Endothelial cell of umbilical vein (primary cell): ENCODE data around the gene LGALS7B. TPM values are rescaled to one million over a fixed set of nuclear protein-coding genes. Genes with fewer than 3 reads are reported as not detected.

Experiments
- BruUV-seq: library from RNA; stranded (reverse); fragments of 400-500 nt; replicated peaks from 2 replicates; lab custom pipeline; 2021; lab: Mats Ljungman, UMichigan
- CTCF ChIA-PET: fragments of 300-600, 350-600 bp; sonication (Branson Sonifier 250); formaldehyde crosslinking; loops from one replicate; lab custom pipeline; 2021; ENCODE audit warnings: antibody characterized with exemption, inconsistent platforms; lab: Charles Lee
- POLR2A ChIA-PET: fragments of 300-600, 350-600 bp; sonication (Branson Sonifier 250); formaldehyde crosslinking; loops from one replicate; lab custom pipeline; 2021; ENCODE audit warnings: antibody characterized with exemption, inconsistent platforms; lab: Charles Lee
- DNase-seq: peaks from one replicate; pipeline ENCODE4 v3.0.0-alpha.2; 2011; ENCODE audit warnings: low read depth, low spot score
- FAIRE-seq: peaks from 2 replicates; lab custom pipeline; 2011; peaks lifted over from hg19 to GRCh38; lab: Jason Lieb, UNC
- H2AFZ ChIP-seq: 2 replicates; pipeline ENCODE4 v1.6.0; 2012; ENCODE audit warnings: low read depth, low read length, control low read depth, inconsistent platforms
- H3K27ac ChIP-seq: 2 replicates; pipeline ENCODE4 v1.5.1; 2011; ENCODE audit warnings: low read depth, mild to moderate bottlenecking, control low read depth, low read length, moderate library complexity; ENCODE audit not compliant: insufficient read depth
- H3K27me3 ChIP-seq, 2 experiments: 2 replicates each; pipeline versions ENCODE4 v1.6.0 to v1.6.1; 2011; ENCODE audit warnings: low read length in 2 of 2, mixed read lengths in 1 of 2; ENCODE audit not compliant: control insufficient read depth in 2 of 2, insufficient read depth in 2 of 2
- H3K36me3 ChIP-seq, 2 experiments: 2 replicates in 1 of 2; 3 replicates in 1 of 2; pipeline ENCODE4 v1.5.1; 2011; ENCODE audit warnings: low read length in 2 of 2, mild to moderate bottlenecking in 1 of 2, moderate library complexity in 1 of 2; ENCODE audit not compliant: control insufficient read depth in 2 of 2, insufficient read depth in 2 of 2; ENCODE audit errors: extremely low read depth in 1 of 2
- H3K4me1 ChIP-seq: 3 replicates; pipeline ENCODE4 v1.5.1; 2011; ENCODE audit warnings: mild to moderate bottlenecking, low read length; ENCODE audit not compliant: control insufficient read depth, insufficient read depth; ENCODE audit errors: extremely low read depth
- H3K4me2 ChIP-seq: 2 replicates; pipeline ENCODE4 v1.6.1; 2011; ENCODE audit warnings: low read length, control low read depth, mixed read lengths; ENCODE audit not compliant: insufficient read depth
- H3K4me3 ChIP-seq, 3 experiments: fragments of 200-600 bp in 1 of 3; sonication (generic), shearing (Covaris generic) in 1 of 3; replicated peaks in 1 of 3; 2 replicates each; pipeline ENCODE4 v1.5.1; 2011 to 2016; ENCODE audit warnings: control low read depth in 3 of 3, low read length in 3 of 3, mild to moderate bottlenecking in 2 of 3, inconsistent platforms in 1 of 3, low read depth in 1 of 3, moderate library complexity in 1 of 3; ENCODE audit not compliant: insufficient read depth in 1 of 3
- H3K79me2 ChIP-seq: 2 replicates; pipeline ENCODE4 v1.6.0; 2012; ENCODE audit warnings: low read length, inconsistent platforms; ENCODE audit not compliant: control insufficient read depth, insufficient read depth
- H3K9ac ChIP-seq: replicated peaks from 2 replicates; pipeline ENCODE3; 2011; ENCODE audit warnings: low read length, control low read depth; ENCODE audit not compliant: insufficient read depth; ENCODE audit errors: extremely low read depth
- H3K9me1 ChIP-seq: replicated peaks from 3 replicates; pipeline ENCODE4 v1.6.0; 2011; ENCODE audit warnings: mild to moderate bottlenecking, low read length; ENCODE audit not compliant: control insufficient read depth, insufficient read depth; ENCODE audit errors: extremely low read depth
- H3K9me3 ChIP-seq: replicated peaks from 2 replicates; pipeline ENCODE4 v1.5.1; 2012; ENCODE audit warnings: low read length, inconsistent platforms; ENCODE audit not compliant: control insufficient read depth, insufficient read depth
- H4K20me1 ChIP-seq: replicated peaks from 2 replicates; pipeline ENCODE3; 2011; ENCODE audit warnings: mild to moderate bottlenecking, low read length; ENCODE audit not compliant: control insufficient read depth, insufficient read depth; ENCODE audit errors: extremely low read depth
- CTCF ChIP-seq, 2 donors: IDR thresholded peaks; 1 replicate in 1 of 2; 2 replicates in 1 of 2; pipeline ENCODE4 v1.5.1; 2011; ENCODE audit warnings: low read length in 2 of 2, mild to moderate bottlenecking in 2 of 2, moderate library complexity in 2 of 2, control low read depth in 1 of 2, inconsistent platforms in 1 of 2, low read depth in 1 of 2; ENCODE audit not compliant: insufficient read depth in 1 of 2; ENCODE audit errors: extremely low read depth in 1 of 2
- EZH2 ChIP-seq: IDR thresholded peaks from 2 replicates; pipeline ENCODE4 v1.6.1; 2012; ENCODE audit warnings: borderline replicate concordance, low read depth, mild to moderate bottlenecking, moderate library complexity, low read length, inconsistent platforms; ENCODE audit not compliant: severe bottlenecking
- FOS ChIP-seq: IDR thresholded peaks from 2 replicates; pipeline ENCODE4 v1.6.1; 2011; ENCODE audit warnings: mild to moderate bottlenecking, low read length, moderate library complexity, borderline replicate concordance; ENCODE audit not compliant: insufficient read depth
- GATA2 ChIP-seq: IDR thresholded peaks from 2 replicates; pipeline ENCODE4 v1.7.0; 2011; ENCODE audit warnings: low read depth, mild to moderate bottlenecking, moderate library complexity, mixed read lengths, low read length; ENCODE audit not compliant: insufficient read length, insufficient read depth
- JUN ChIP-seq: IDR thresholded peaks from 2 replicates; pipeline ENCODE4 v1.6.1; 2011; ENCODE audit warnings: borderline replicate concordance, low read depth; ENCODE audit not compliant: insufficient read length, insufficient read depth
- MAX ChIP-seq: IDR thresholded peaks from 2 replicates; pipeline ENCODE4 v1.6.1; 2011; ENCODE audit not compliant: insufficient read depth, insufficient read length
- MYC ChIP-seq: IDR thresholded peaks from one replicate; pipeline ENCODE4 v1.6.1; 2011; ENCODE audit warnings: mild to moderate bottlenecking, low read depth, low read length
- POLR2A ChIP-seq: IDR thresholded peaks from 2 replicates; pipeline ENCODE4 v1.6.1; 2012; ENCODE audit warnings: low read depth, mild to moderate bottlenecking, control low read depth, low read length
- POLR2AphosphoS5 ChIP-seq: IDR thresholded peaks from 2 replicates; pipeline ENCODE4 v1.6.1; 2012; ENCODE audit warnings: low read depth, mild to moderate bottlenecking, control low read depth, low read length, moderate library complexity; ENCODE audit not compliant: insufficient read depth
- dilution Hi-C: fragments of 300-500 bp; cut with MboI; formaldehyde crosslinking; loops from one replicate; pipeline ENCODE4 v1.15.0; 2019; ENCODE audit warnings: low sequenced_read_pairs; ENCODE audit not compliant: extremely low pct_ligation_motif_present
- intact Hi-C: fragments of 100-400 bp; cut with micrococcal nuclease; formaldehyde crosslinking; loops from one replicate; pipeline ENCODE4 v1.10.0; 2022
- polyA plus RNA-seq, 4 experiments: library from polyadenylated mRNA; depleted of rRNA in 3 of 4; stranded (reverse) in 3 of 4; unstranded in 1 of 4; fragments of >200 nt; gene quantifications; 2 replicates each; pipeline versions ENCODE4 v1.2.1 to v1.2.3, GENCODE V29; 2011 to 2012; ENCODE audit warnings: missing spikeins in 1 of 4
- total RNA-seq: library from RNA; stranded (reverse); gene quantifications from 2 replicates; pipeline ENCODE4 v1.2.3, GENCODE V29; 2021

Gene LGALS7B
- total and polyA plus RNA-seq, 2 donors (not counting 3 experiments of a cell fraction or from before 2014, with no cell fraction given) = not detected

- ChIA-PET POLR2A (no interaction called here), CTCF (interaction anchor here (1.4 kb wide), 1 partner anchor 24 kb away, joined by 4 read pairs; no protein-coding TSS in a partner anchor)
- Histone ChIP-seq H3K4me1 (no peaks in the 10 kb centered on the region), H3K4me2 (no peak overlapping the region), H3K4me3 (no peak overlapping the region), H3K9ac (no peak overlapping the region), H3K36me3 (no peaks in the 10 kb centered on the region), H2AFZ (no peak overlapping the region), H4K20me1 (no peaks in the 10 kb centered on the region), H3K27ac (no peak overlapping the region), H3K9me3 (no peaks in the 10 kb centered on the region), H3K9me1 (no peaks in the 10 kb centered on the region), H3K79me2 (no peaks in the 10 kb centered on the region), H3K27me3 (no peaks in the 10 kb centered on the region)
- no peak for FAIRE-seq
- DNase-seq = no peak
- dilution Hi-C loops (no loop called here), intact Hi-C loops (no loop called here)
- no TSS peak for BruUV-seq
- TF ChIP-seq EZH2 (no peak), POLR2AphosphoS5 (no peak), MYC (no peak), CTCF (IDR thresholded peaks at IDR 0.05; ENCODE audit: extremely low read depth in 1 of 2, insufficient read depth in 1 of 2, low read depth in 1 of 2, low read length in 2 of 2) (no peak), FOS (no peak), GATA2 (no peak), JUN (no peak), POLR2A (no peak), MAX (no peak)
These were observed 47.3 kb upstream of the LGALS7B start for GRCh38 chr19:38741670-38742069.
